ENCODE results near the gene ABCA7.
A peak's percentile ranks its signal among the peaks of the same experiment; 100 is the strongest.
"Not testable (repeated sequence)": the region's sequence is repeated elsewhere in the genome, so short reads cannot be mapped to it uniquely, and the experiment has no call there.

Gene ABCA7

DNA sequence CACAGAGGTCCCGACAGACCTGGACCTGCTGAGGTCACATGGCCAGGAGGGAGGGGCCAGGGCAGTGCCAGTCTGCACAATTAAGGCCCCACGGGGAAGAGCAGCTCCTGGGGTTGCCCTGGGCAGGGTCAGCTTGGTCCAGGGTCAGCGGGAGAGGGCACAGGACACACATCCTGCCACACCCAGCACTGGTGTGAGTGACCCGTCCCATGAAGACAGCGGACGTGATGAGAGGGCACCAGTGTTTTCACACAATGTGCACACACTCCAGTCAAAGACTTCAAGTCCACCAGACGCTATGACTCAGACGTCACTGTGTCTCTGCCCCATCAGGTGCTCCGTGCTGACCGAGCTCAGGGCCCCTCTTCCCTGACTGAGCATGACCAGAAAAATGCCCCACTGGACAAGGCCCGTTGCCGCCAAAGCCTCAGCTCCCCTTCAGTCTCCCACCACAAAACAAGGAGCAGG lies 23.2 kb upstream of the ABCA7 start:
- no peak for DNase-seq (ENCODE audit: low spot score)

DNA sequence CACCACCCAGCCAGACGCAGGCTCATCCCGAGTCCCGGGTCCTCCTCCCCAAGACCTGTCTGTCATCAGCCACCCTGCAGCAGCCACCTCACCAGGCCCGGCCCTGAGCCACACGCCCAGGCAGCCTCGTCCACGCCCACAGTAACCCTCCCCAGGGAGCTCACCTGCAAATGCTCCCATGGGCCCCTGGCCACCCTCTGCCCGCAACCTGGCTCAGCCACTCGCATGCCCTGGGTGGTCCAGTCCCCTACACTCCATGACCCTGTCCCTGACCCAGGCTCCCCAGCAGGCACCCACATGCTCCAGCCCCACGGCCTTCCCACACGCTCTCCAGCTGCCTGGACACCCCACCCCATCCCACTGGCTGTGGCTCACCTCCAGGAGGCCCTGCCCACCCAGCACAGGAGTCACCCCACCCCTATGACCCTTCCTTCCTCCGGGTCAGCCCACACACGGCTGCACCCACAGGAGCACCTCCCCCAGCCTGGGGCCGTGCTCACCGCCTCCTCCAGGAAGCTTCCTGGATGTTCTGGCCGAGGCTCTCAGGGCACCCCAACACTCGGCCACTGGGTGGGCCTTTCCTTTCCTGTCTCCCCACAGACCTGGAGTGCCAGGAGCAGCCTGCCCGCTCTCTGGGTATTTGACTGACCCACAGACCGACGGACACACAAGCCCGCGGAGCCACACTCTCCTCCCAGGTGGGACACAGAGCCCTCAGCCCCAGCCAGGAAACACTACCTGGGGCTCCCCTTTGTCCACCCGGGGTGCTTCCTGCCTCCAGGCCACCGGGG lies 22.6 kb upstream of the ABCA7 start:
- no peak for DNase-seq (ENCODE audit: low spot score)

GRCh38 chr19:1017906-1018305 lies 22.0 kb upstream of the ABCA7 start:
- DNase-seq (ENCODE audit: low spot score): no peak

GRCh38 chr19:1018393-1018792 lies 21.5 kb upstream of the ABCA7 start:
- DNase-seq (ENCODE audit: low spot score): no peak

DNA sequence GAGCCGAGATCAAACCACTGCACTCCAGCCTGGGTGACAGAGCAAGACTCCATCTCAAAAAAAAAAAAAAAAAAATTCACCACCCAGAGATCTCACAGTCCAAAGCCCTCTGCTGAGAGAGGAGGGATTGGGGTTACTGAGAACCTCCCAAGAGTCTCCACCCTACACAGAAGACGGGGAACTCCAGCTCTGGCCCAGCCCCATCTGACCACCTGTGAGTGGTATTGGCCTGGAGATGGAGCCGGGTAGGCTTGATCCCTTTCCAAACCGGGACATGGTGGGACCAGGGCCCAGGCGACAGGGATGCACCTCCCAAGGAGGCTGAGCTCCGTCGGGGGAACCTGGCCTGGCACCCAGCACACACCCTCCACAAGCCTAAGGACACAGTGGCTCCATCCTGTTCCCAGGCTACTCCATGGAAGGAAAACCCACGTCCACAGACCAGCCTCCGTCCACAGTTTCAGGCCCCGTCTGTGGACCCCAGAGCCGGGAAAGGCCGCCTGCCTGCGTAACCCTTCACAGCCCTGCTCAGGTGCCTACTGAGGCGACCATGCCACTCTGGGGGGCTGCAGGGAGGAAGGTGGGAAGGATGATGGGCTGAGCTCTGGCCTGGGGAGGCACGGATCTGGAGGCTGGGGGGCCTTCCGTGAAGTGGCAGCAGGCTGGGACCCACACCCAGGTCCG lies 20.8 kb upstream of the ABCA7 start:
- DNase-seq (ENCODE audit: low spot score): no peak

DNA sequence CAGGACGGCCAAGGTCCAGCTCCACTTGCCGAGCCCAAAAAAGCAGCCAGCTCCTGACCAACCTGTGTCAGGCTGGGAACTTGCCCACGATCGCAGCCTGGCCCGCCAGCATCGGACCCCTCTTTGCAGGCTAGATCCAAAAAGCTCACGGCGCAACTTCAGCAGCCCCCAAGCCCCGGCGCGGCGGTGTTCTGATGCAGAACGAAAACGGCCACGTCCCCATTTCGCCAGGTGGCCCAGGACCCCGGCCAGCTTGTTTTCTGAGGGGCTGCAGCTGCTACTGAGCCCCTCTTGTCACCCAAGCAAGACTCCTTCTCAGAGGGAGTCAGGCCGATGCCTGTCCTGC lies 20.3 kb upstream of the ABCA7 start:
- DNase-seq (ENCODE audit: low spot score): no peak

GRCh38 chr19:1019980-1020867 lies 19.7 kb upstream of the ABCA7 start:
- no peak for DNase-seq (ENCODE audit: low spot score)

GRCh38 chr19:1020868-1021425 lies 19.0 kb upstream of the ABCA7 start, which contains the start of gene TMEM259:
TMEM259 (minus strand) TSS chr19:1021123; CDS start chr19:1020996, 127 bp downstream.
- peak; percentile 98 for DNase-seq (ENCODE audit: low spot score)

DNA sequence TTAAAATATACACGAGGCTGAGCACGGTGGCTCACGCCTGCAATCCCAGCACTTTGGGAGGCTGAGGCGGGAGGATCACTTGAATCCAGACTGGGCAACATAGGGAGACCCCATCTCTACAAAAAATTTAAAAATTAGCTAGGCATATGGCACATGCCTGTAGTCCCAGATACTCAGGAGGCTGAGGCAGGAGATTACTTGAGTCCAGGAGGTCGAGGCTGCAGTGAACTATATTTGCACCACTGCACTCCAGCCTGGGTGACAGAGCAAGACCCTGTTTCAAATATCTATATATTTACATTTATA lies 16.1 kb upstream of the ABCA7 start:
- not testable (repeated sequence) for DNase-seq (ENCODE audit: low spot score)

GRCh38 chr19:1025080-1025479 lies 14.8 kb upstream of the ABCA7 start:
- DNase-seq (ENCODE audit: low spot score): not testable (repeated sequence)

GRCh38 chr19:1025960-1026782 lies 13.7 kb upstream of the ABCA7 start, which contains the start of gene CNN2:
CNN2 (plus strand) TSS chr19:1026608; CDS start chr19:1026662, 54 bp downstream.
- peak; percentile 54 for DNase-seq (ENCODE audit: low spot score)

- DNase-seq (ENCODE audit: low spot score): no peak
These were observed 12.9 kb upstream of the ABCA7 start for GRCh38 chr19:1026783-1027649.

DNA sequence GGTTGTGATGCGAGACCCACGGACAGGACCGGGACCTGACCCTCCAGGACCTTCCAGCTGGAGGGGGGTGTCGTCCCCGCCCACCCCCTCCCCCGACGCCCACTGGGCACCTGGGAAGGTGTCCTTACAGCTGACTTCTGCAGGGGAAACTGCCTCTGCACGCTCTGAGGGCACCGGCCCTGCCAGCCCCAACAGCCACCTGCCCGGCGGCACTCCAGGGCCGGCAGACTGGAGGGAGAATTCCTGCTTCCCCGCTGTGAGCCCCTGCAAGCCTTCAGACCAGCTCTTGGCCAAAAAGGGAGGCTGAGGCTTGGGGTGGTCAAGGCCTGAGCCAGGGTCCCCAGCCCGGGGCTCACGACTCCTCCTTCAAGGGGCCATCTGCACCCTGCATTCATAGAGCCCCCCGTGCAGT lies 12.3 kb upstream of the ABCA7 start:
- DNase-seq (ENCODE audit: low spot score): no peak

DNA sequence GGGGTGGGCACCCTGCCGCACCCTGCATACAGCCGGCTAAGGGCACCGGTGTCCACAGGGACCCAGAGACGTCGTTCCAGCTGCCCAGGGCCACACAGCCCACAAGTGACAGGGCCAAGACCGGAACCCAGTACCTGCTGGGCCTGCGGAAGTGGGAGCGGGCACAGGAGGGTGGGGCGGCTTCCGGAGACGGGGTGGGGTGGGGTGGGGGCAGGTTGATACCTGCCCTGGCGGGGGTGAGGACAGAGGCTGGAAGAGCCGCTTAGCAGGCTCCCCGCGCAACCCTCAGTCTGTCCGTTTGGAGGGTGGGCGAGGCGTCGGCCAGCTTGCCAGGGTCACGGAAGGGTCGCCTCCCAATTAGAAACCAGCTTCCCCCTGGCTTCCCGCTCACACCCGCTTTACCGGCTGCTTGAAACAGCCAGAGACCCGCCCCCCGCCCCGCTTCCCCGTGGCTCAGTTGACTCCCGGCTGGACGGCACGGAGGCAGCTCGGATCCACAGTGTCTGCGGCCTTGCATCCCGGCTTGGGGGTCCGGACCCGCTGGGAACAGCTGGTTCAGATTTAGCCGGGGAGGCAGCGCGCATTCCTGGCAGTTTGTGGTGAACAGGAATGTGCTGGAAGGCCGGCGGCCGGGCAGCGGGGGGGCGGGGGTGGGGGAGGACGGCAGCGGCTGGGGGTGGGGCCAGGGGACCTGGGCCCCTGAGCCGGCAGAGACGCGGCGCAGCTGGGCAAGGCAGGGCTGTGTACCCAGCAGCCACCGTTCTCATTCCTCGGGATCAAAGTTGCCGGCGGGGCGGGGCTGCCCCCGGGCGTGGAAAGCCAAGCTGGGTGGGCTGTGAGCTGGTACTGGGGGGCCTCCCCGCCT lies 11.6 kb upstream of the ABCA7 start:
- DNase-seq (ENCODE audit: low spot score): peak; percentile 60

DNA sequence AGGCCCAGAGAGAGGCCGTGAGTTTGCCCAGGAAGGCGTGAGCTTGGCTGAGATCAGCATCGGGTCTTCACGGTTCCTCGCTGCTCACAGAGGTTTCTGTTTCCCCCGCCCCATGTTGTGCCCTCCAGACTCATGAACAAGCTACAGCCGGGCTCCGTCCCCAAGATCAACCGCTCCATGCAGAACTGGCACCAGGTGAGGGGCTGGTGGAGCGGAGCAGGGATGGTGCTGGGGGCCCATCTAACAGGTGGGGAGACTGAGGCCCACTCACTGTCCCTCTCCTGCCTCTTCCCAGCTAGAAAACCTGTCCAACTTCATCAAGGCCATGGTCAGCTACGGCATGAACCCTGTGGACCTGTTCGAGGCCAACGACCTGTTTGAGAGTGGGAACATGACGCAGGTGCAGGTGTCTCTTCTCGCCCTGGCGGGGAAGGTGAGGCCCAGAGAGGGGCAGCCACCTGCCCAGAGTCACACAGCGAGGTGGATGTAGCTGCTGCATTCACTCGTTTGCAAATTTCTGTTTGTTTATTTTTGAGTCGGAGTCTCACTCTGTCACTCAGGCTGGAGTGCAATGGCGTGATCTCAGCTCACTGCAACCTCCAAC lies 7.5 kb upstream of the ABCA7 start:
- DNase-seq (ENCODE audit: low spot score): no peak

DNA sequence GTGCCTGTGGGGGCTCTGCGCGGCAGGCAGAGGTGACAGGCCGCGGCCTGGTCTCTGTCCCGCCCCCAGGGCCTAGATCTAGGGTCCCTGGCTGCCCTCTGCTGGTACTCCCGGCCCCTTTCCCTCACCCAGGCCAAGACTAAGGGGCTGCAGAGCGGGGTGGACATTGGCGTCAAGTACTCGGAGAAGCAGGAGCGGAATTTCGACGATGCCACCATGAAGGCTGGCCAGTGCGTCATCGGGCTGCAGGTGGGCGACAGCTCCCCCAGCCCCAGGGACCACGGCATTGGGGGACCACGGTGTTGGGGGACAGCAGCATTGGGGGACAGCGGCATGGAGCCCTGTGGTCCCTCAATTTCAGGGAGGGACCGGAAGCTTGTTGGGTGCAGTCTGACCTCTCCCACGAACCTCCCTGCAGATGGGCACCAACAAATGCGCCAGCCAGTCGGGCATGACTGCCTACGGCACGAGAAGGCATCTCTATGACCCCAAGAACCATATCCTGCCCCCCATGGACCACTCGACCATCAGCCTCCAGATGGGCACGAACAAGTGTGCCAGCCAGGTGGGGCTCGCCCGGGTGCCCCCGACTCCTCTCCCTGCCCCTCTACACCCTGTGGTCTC lies 3.8 kb upstream of the ABCA7 start:
- DNase-seq (ENCODE audit: low spot score): no peak

DNA sequence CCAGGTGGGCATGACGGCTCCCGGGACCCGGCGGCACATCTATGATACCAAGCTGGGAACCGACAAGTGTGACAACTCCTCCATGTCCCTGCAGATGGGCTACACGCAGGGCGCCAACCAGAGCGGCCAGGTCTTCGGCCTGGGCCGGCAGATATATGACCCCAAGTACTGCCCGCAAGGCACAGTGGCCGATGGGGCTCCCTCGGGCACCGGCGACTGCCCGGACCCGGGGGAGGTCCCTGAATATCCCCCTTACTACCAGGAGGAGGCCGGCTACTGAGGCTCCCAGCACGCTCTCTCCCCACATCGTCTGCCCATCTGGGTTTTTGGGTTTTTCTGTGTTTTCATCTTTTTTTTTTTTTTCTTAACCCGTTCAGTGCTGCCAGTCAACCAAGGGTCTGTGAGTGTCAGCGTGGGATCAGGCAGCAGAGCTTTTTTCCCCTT lies 2.3 kb upstream of the ABCA7 start:
- no peak for DNase-seq (ENCODE audit: low spot score)

GRCh38 chr19:1038978-1039645 lies 795 bp upstream of the ABCA7 start:
- no peak for DNase-seq (ENCODE audit: low spot score)
